Uterus (tissue), 4 donors: ENCODE measurements around the gene BRSK2. TPM values are rescaled to one million over a fixed set of nuclear protein-coding genes. Genes with fewer than 3 reads are reported as not detected.

Experiments used
- DNase-seq, 2 donors: peaks; one replicate each; pipeline ENCODE4 v3.0.0-alpha.2; 2019 to 2020
- H3K27ac ChIP-seq, 2 donors: fragments of 200-600 bp; sonication (generic); 1 replicate in 1 of 2; 2 replicates in 1 of 2; pipeline ENCODE4 v1.5.1; 2016 to 2018
- H3K27me3 ChIP-seq, 2 donors: fragments of 200-600 bp; sonication (generic); one replicate each; pipeline ENCODE4 v1.5.1; 2018 to 2019; ENCODE audit warnings: control low read depth in 1 of 2
- H3K36me3 ChIP-seq, 2 donors: fragments of 200-600 bp; sonication (generic); one replicate each; pipeline ENCODE4 v1.5.1; 2019; ENCODE audit warnings: control low read depth in 1 of 2
- H3K4me1 ChIP-seq, 2 donors: fragments of 200-600 bp; sonication (generic); one replicate each; pipeline ENCODE4 v1.5.1; 2018 to 2019; ENCODE audit warnings: control low read depth in 1 of 2
- H3K4me3 ChIP-seq, 2 donors: fragments of 200-600 bp; sonication (generic); 1 replicate in 1 of 2; 2 replicates in 1 of 2; pipeline ENCODE4 v1.5.1; 2018 to 2019; ENCODE audit warnings: mild to moderate bottlenecking in 1 of 2
- H3K9me3 ChIP-seq, 2 donors: fragments of 200-600 bp; sonication (generic); one replicate each; pipeline ENCODE4 v1.5.1; 2019; ENCODE audit warnings: control low read depth in 1 of 2
- POLR2A ChIP-seq, 2 donors: fragments of 450-650 bp; IDR thresholded peaks; one replicate each; pipeline ENCODE4 v1.6.1; 2016; ENCODE audit warnings: antibody characterized with exemption in 2 of 2, mild to moderate bottlenecking in 1 of 2, moderate library complexity in 1 of 2
- intact Hi-C: fragments of 100-400 bp; cut with DNase I; formaldehyde crosslinking; loops from one replicate; pipeline ENCODE4 v1.15.1; 2023; ENCODE audit warnings: low total_unique reads
- total RNA-seq, 4 donors: library from RNA; depleted of rRNA in 3 of 4; stranded (reverse); fragments of >200 nt in 3 of 4; gene quantifications; one replicate each; pipeline versions ENCODE4 v1.1.0 to v1.2.4, GENCODE V29; 2014 to 2023
- TF ChIP-seq, protein P1 (sequence below), 4 experiments: fragments of 200-600 bp in 2 of 4; fragments of 450-650 bp in 2 of 4; sonication (generic) in 2 of 4; IDR thresholded peaks; one replicate each; pipeline ENCODE4 v1.5.1; 2016 to 2019; ENCODE audit warnings: antibody characterized with exemption in 4 of 4, mild to moderate bottlenecking in 2 of 4, moderate library complexity in 1 of 4
- donor health status: DM: yes; HTN: yes; CAD: no.

The BRSK2 gene
- total RNA-seq, 4 donors from 2014 or later, result 1.5 to 2.2 TPM; not detected in 2

DNA sequence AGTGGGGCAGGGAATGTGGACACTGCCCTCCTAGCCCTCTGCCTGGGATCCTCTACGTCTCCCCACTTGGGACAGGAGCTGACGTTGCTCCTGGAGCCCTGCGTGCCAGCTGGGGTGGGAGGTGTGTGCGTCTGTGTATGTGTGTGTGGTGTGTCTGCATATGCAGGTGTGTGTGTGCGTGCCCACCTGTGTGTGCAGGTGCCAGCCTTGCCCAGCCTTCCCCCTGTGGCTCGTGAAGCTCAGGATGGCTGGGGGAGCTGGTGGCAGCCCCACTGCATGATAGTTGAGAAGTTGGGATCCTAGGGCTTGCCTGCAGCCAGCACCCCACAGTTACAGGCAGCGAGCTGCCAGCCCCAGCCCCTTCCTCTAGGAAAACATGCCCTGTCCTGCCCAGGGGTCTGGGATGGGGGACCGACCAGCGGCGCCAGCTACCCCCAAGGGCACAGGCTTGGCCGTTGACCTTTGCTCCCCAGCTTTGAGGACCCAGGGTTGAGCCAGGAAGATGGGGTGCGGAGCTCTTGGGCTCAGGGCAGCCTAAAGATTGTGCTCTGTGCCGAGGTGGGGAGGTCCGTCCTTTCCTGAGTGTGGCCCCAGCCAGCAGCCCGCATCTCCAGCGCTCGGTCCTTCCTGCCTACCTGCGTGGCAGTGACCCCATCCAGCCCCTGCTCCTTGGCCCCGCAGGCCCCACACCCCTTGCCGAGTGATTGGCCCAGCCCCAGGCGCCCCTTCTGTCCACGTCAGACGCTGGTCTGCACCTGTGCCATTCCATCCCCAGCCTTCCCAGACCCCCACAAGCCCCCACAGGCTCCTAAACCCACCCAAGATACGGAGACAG lies 15.7 kb downstream of the BRSK2 start:
- DNase-seq, result no peak
- no peaks in the 10 kb centered on the region for H3K9me3 ChIP-seq
- H3K27me3 ChIP-seq, result no peaks in the 10 kb centered on the region
- no peaks in the 10 kb centered on the region for H3K4me1 ChIP-seq
- no peaks in the 10 kb centered on the region for H3K36me3 ChIP-seq
- H3K4me3 ChIP-seq, result no peak overlapping the region
- no peak overlapping the region for H3K27ac ChIP-seq
- intact Hi-C loops, result loop anchor here (10.0 kb wide), 1 partner anchor 61 kb away; no protein-coding TSS in a partner anchor
- TF ChIP-seq, protein P1, sequence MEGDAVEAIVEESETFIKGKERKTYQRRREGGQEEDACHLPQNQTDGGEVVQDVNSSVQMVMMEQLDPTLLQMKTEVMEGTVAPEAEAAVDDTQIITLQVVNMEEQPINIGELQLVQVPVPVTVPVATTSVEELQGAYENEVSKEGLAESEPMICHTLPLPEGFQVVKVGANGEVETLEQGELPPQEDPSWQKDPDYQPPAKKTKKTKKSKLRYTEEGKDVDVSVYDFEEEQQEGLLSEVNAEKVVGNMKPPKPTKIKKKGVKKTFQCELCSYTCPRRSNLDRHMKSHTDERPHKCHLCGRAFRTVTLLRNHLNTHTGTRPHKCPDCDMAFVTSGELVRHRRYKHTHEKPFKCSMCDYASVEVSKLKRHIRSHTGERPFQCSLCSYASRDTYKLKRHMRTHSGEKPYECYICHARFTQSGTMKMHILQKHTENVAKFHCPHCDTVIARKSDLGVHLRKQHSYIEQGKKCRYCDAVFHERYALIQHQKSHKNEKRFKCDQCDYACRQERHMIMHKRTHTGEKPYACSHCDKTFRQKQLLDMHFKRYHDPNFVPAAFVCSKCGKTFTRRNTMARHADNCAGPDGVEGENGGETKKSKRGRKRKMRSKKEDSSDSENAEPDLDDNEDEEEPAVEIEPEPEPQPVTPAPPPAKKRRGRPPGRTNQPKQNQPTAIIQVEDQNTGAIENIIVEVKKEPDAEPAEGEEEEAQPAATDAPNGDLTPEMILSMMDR (IDR thresholded peaks at IDR 0.05), result no peak
- no peak for TF ChIP-seq POLR2A (IDR thresholded peaks at IDR 0.05)

DNA sequence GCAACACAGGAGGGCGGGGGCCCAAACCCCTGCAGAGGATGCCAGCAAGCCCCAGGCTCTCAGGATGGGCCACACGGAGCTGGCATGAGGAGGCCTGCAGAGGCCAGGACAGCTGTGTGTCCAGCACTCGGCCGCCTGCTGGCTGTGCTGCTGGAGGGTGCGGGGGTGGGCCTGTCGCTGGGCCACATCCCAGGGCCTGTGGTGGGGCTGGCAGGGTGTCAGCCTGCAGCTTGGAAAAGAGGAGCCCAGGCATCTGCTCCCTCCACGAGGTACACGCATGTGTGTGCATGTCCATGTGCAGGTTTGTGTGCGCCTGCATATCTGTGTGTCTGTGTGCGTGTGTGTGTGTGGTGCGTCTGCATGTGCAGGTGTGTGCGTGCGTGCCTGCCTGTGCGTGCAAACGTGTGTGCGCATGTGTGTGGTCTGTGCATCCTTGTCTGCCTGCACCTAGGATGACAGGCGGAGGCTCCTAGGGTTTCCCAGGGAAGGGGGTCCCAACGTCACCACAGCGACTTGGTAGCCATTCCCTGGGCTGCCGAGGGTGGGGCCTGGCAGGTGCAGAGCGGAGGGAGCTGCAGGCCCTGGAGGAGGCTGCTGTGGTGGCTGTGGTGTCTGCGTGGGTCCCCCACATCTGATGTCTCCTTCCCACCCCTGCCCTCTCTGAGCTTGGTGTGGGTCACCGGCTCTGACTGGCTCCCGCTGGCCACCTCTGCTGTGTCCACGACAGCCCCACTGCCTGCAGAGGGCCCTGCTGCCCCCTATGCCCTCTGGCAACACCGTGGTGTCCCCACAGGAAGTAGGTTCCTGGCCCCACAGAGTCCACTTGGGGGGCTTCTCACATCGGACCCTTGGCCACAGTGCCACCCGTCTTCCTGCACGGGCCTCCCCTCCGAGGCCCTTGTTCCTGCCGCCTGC lies 17.1 kb downstream of the BRSK2 start:
- Histone ChIP-seq H3K4me1 (no peaks in the 10 kb centered on the region), H3K27me3 (no peaks in the 10 kb centered on the region), H3K27ac (no peak overlapping the region), H3K9me3 (no peaks in the 10 kb centered on the region), H3K4me3 (no peak overlapping the region), H3K36me3 (no peaks in the 10 kb centered on the region)
- TF ChIP-seq, protein P1 (IDR thresholded peaks at IDR 0.05), result no peak
- no peak for TF ChIP-seq POLR2A (IDR thresholded peaks at IDR 0.05)
- DNase-seq, result no peak
- intact Hi-C loops, result loop anchor here (10.0 kb wide), 1 partner anchor 62 kb away; no protein-coding TSS in a partner anchor

DNA sequence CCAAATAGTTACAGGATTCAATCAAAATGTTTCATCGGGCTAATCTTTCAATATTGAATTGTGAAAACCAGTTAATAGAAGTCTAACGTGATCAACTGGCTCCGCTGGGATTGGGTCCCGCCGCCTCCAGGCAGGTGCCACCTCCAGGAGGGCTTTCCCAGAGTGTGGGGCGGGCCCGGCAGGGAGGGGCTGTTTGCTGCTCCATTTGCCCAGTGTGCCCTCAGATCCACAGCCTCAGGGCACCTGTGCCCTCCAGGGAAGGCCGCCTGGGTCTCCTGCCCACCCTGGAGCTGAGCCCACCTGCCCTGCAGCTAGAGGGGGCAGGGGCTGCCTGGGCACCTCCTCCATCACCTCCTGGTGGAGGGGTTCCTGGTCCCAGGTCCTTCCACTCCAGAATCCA lies 17.9 kb downstream of the BRSK2 start:
- Histone ChIP-seq H3K4me3 (no peak overlapping the region), H3K9me3 (no peaks in the 10 kb centered on the region), H3K27me3 (no peaks in the 10 kb centered on the region), H3K4me1 (no peaks in the 10 kb centered on the region), H3K36me3 (no peaks in the 10 kb centered on the region), H3K27ac (no peak overlapping the region)
- intact Hi-C loops, result loop anchor here (10.0 kb wide), 1 partner anchor 63 kb away; no protein-coding TSS in a partner anchor
- DNase-seq, result no peak
- TF ChIP-seq POLR2A (IDR thresholded peaks at IDR 0.05), result no peak
- TF ChIP-seq, protein P1 (IDR thresholded peaks at IDR 0.05), result no peak

DNA sequence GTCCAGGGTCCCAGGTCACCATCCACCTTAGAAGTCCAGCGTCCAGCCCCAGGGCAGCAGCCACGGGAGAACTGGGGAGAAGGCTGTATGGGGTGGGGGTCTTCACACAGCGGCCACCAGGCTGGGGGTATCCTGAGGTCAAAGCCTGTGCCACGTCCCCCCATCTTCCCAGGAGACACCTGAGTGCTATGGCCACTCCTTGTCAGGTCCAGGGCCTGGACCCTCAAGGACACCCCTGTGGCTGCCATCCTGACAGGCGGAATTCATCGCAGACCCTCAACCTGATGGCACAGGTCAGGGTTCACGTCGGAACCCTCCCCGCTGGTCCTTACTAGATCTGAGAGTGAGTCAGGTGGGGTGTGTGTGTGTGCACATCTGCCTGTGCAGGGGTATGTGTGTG lies 18.6 kb downstream of the BRSK2 start:
- H3K4me3 ChIP-seq, result no peak overlapping the region
- no peaks in the 10 kb centered on the region for H3K27me3 ChIP-seq
- H3K27ac ChIP-seq, result no peak overlapping the region
- H3K9me3 ChIP-seq, result no peaks in the 10 kb centered on the region
- H3K36me3 ChIP-seq, result no peaks in the 10 kb centered on the region
- intact Hi-C loops, result loop anchor here (10.0 kb wide), 1 partner anchor 64 kb away; no protein-coding TSS in a partner anchor
- H3K4me1 ChIP-seq, result no peaks in the 10 kb centered on the region
- no peak for DNase-seq
- TF ChIP-seq, protein P1 (IDR thresholded peaks at IDR 0.05), result no peak
- TF ChIP-seq POLR2A (IDR thresholded peaks at IDR 0.05), result no peak
